Ammon's horn (tissue), 1 donor: Measurements from ENCODE around the gene SNX21.
"Not testable (repeated sequence)": the region's sequence is repeated elsewhere in the genome, so short reads cannot be mapped to it uniquely, and the experiment has no call there.

Source experiments
- DNase-seq: peaks from one replicate; pipeline ENCODE4 v3.0.0-alpha.2; 2016; ENCODE audit warnings: low spot score

The SNX21 gene

DNA sequence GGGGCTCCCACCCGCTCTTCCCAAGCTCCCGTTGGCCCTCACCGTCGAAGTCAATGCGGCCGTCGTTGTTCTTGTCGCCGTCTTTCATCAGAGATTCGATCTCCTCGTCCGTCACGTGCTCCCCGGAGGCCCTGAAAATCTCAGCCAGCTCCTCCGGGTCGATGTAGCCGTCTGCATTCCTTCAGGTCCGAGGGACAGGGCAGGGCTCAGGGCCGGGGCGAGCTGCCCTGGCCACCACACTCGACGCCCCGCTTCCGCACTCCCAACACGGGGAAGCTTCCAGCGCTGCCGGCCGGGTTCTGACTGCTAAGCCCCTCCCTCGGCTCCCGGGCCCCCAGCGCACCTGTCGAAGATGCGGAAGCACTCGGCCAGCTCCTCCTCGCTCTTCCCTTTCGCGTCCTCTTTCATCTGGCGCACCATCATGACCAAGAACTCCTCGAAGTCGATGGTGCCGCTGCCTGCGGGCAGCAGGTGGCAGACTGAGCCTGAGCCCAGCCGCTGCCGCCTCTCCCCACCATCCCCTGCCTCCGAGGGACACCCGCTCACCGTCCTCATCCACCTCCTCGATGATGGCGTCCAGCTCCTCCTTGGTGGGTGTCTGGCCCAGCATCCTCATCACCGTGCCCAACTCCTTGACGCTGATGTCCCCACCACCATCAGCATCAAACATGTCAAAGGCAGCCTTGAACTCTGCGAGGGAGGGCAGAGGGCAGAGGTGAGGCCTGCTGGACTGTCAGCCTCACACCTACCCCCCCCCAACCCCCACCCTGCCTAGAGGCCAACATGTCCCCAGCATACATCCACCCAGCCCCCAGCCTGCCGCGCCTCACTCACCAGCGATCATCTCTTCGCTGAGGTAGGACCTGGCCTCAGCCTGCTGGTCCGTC, 9.4 kb upstream of the SNX21 start:
- peak; percentile 35 for DNase-seq

DNA sequence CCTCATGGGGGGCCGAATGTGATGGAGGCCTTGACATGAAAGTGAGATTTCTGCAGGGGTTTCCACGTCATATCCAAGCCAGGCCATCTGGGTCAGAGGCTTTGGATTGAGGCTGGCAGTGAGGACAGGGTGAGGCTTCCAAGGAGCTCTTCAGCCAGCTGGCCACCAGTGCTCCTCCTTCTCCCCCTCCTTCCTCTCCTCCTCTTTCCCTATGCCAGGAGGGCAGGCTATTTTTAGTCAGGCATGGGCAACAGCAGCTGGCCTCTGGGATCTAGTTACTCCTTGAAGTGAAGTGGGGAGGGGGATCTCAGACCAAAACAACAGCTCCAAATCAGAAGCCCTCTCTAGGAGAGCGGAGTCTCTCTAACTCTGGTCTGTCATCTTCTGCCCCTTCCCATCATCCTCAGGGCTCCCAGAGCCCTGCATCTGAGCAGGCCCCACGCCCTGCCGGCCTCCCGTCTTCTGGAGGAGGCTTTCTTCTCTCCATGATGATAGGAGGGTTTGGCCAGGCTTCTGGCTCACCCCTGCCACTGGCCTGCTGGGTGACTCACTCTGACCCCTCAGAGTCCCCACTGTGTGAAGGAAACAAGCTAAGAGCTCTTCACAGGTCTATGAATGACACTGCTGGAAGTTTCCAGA, 7.1 kb upstream of the SNX21 start:
- no peak for DNase-seq

DNA sequence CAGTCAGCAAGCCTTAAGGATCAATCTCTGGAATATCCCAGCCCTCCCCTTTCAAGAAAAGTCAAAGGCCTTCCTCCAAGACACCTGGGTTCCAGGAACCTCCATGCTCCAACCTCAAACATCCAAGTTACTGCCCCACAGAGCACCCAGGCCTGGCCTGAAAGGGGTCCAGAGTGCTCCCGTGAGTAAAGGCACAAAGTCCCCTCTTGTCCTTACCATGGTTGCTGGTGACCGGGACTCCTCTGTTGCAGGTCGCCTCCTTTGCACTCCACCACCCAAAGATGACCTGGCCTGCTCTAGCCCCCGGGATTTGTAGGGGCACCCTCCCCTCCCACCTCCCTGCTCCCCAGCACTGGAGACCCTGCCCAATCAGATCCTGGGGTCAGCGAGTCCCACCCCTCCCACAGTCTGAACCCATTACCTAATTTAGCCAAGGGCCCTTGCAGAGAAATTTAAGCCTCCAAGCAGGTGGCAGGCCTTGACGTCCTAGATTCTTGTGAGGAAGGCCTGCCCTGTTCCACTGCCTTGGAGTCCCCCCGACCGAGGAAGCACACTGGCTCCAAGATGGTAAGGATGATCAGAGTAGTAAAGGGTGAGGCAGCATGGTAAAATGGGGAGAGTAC, 6.5 kb upstream of the SNX21 start, which contains the start of gene TNNC2:
Gene TNNC2, minus strand, starts transcription at position 283 of the 623 bp plus-strand sequence. Its CDS starts 64 bp downstream, at position 219.
- DNase-seq: no peak

DNA sequence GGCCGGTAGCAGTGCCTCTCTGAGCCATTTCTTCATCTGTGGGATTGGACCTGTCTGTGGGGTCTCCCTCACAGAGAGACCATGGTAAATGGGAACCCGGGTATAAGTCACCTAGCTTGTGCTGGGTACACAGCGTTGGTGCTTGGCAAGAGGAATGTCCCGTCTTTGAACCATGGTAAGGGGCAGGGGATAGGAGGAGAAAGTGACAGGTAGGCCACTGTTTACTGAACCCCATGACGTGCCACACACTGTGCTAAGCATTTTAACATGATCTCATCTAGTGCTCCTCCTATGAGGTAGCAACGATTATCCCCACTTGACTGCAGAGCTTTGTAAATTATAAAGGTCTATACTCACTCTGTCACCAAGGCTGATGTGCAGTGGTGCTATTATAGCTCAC, 5.9 kb upstream of the SNX21 start:
- no peak for DNase-seq

DNA sequence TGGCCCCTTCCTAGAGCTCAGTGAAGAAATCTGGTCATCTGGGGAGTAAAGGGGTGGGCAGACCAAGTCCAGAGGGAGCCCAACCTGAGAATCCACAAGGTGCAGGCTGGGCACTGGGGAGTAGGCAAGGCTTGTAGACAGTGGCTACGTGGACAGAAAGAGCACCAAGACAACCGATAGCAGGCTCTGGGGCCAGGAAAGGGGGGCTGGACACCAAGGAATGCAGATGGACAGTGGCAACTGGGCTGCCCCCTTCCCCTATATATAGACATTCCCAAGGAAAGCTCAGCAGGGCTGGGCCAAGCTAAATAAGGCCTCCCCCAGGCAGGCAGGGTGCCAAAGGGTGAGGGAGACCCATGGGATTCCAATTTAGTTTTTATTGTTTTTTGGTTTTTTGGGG, 5.0 kb upstream of the SNX21 start:
- no peak for DNase-seq

DNA sequence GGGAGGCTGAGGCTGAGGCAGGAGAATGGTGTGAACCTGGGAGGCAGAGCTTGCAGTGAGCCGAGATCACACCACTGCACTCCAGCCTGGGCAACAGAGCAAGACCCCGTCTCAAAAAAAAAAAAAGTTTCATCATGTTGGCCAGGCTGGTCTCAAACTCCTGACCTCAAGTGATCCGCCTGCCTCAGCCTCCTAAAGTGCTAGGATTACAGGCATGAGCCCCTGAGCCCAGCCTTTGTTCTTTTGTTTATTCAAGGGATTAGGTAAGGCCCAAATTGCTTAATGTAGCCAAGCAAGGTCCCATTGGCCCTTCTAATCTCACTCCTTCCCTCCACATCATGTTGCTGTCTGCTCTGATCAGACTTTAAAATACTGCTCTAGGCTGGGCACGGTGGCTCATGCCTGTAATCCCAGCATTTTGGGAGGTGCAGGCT, 3.9 kb upstream of the SNX21 start:
- DNase-seq: not testable (repeated sequence)

DNA sequence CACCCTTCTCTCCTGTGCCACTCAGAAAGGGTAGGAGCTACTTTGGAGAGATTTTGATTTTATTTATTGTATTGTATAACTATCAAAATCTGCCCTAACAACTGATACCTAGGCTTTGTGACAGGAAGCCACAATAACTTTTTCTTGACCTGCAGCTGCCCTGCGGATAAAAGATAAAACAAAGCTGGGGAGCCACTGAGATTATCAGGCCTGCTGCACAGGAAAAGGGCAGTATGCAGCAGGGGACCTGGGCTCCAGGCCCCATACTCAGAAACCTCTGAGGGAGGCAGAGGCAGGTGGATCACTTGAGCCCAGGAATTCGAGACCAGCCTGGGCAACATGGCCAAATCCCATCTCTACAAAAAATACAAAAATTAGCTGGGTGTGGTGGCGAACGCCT, 980 bp upstream of the SNX21 start:
- no peak for DNase-seq

DNA sequence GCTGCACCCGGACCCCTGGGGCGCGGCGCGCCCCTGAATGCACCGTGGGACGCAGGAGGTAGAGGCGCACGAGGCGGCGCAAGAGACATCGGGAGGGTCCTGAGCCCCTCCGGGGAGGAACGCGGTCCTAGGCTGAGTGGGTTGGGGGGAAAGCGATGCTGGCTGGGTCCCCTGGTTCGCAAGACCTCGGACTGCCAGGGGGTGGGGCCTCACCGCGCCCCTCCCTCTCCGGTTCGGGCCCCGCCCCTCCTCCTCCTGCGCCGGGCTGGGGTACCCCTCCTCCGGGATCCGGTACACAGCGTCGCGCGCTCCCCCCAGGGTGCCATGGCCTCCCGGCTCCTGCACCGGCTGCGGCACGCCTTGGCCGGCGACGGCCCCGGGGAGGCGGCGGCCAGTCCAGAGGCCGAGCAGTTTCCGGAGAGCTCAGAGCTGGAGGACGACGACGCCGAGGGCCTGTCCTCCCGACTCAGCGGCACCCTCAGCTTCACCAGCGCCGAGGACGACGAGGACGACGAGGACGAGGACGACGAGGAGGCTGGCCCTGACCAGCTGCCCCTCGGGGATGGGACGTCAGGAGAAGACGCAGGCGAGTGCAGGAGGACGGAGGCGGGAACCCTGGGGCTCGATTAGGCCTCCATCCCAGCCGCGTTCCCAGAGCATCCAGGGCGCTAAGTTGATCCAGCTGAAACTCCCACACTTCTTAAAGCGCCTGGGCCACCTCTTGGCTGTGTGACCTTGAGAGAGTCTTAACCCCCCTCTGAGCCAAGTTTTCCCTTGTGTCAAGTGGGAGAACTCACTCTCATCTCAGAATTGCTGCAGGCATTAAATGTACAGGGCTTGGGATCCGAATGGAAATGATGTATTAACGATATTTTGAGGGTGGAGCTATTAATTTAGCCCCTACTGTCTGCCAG, 541 bp downstream of the SNX21 start:
- peak; percentile 86 for DNase-seq

DNA sequence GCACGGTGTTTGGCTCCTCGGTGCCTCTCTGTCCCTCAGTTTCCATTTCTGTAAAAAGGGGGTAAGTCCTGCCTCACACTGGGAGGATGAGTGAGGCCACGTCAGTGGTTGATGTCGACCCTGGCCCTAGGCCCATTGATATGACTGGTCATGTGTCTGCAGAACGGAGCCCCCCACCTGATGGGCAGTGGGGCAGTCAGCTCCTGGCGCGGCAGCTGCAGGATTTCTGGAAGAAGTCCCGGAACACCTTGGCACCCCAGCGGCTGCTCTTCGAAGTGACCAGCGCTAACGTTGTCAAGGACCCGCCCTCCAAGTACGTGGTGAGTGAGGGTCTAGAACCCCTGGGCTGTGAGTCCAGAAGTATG, 1.2 kb downstream of the SNX21 start:
- peak; percentile 5 for DNase-seq

DNA sequence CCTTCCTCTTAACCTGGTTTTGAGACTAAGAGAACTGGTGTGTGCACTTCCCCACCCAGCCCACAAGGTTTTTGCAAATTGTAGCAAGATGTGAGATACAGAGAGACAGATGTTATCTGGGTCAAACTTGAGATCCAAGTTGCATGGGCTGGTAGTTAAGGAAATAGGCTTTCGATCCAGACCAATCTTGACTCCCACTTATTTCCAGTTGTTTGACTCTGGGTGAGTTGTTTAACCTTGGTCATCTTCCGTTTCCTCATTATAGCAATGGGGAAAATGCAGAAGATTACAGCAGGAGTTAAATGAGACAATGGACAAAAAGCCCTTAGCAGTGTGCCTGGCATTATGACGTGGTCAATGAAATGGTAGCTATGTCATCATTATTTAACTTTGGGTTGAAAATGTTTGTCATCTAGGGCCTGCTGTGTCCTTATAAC, 1.7 kb downstream of the SNX21 start:
- DNase-seq: no peak

DNA sequence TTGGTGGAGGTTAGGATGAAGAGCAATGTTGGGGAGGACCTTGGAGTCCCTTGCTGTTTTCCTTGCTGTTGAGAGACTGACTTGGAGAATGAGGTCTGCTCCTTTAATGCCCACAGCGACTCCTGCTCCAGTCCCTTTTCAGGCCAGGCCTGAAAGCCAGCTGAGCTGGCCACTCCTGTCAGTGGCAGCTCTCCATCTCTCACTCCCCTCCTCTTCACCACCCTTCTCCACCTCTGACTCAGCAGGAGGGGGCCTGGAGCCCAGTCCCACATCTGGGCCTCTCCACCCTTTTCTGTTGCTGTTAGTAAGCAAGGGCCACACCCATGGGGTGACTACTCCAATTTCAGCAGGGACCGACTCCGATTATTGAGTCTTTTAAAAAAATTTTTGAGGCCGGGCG, 2.2 kb downstream of the SNX21 start:
- peak; percentile 13 for DNase-seq

DNA sequence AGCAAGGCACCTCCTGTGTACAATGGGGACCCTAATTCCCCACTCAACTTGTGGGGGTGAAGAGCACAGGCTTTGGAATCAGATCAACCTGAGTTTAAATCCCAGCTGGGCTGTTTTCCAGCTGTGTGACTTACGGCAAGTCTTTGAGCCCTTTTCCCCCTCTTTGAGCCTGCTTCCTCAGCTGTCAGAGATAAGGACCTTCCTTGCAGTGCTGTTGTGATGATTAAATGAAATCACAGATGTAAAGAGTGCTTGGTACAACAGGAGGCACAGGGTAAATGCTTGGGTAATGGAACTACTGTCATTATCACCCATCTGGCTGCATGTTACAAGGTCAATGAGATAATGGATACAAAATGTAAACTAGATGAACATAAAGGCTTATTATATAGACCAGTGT, 3.2 kb downstream of the SNX21 start:
- no peak for DNase-seq

DNA sequence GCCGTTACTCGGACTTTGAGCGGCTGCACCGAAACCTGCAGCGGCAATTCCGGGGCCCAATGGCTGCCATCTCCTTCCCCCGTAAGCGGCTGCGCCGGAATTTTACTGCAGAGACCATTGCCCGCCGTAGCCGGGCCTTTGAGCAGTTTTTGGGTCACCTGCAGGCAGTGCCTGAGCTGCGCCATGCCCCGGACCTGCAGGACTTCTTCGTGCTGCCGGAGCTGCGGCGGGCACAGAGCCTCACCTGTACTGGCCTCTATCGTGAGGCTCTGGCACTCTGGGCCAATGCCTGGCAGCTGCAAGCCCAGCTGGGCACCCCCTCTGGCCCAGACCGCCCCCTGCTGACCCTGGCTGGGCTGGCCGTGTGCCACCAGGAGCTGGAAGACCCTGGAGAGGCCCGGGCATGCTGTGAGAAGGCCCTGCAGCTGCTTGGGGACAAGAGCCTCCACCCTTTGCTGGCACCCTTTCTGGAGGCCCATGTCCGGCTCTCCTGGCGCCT, 7.2 kb downstream of the SNX21 start:
- DNase-seq: no peak

DNA sequence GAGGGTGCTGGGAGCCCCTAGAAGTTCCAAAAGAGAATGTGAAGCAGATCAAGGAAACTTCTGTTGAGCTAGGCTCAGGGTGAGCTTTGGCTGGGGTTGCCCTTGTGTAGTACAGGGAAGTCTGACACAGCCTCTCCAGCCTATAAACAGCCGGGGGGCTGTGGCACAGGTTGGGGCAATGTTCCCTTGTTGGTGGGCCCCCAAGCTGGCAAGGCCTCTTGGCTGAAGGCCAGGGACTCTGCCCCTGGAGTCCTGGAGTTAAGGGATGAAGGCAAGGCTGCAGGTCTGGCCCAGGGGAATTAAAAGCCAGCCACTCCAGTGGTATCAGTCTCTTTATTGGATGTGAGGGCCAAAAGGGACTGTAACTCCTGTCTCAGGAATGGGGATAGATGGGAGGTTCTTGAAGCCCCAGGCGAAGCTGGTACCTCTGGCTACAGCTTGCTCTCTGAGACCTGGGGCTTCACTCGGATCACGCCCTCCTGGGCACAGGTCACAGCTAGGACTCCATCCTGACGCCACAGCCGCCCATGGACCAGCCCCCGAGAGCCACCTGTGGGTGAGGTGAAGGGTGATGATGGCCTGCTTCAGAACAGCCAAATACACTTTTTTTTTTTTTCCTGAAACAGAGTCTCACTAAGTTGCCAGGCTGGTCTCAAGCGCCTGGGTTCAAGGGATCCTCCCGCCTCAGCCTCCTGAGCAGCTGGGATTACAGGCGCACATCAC, 8.0 kb downstream of the SNX21 start:
- no peak for DNase-seq

DNA sequence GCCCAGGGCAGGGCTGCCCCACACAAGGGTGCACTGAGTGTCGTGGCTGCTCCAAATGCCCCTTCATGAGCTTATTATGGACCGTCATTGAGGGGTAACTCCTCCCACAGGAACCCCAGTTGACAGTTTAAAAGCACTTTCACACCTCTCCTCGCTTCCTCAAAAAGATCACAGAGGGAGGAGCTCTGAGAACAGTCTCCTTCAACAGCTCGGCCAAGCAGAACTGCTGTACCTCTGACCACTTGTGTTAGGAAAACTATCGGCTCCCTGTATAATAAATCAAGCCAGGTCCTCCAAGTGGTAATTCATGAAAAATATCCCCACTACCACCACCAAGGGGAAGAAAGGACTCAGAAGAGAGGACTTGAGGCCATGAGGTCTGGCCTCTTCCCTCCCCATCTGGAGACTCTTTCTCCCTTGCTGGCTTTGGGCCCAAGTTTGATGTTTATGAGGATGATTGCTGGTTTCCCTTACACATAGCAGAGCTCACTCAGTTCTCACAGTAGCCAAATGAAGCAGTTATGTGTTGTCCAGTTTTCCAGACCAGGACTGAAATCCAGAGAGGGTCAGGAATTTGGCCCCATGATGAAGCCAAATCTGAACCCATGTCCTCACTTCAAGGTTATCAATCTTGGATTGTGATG, 8.7 kb downstream of the SNX21 start:
- DNase-seq: no peak

DNA sequence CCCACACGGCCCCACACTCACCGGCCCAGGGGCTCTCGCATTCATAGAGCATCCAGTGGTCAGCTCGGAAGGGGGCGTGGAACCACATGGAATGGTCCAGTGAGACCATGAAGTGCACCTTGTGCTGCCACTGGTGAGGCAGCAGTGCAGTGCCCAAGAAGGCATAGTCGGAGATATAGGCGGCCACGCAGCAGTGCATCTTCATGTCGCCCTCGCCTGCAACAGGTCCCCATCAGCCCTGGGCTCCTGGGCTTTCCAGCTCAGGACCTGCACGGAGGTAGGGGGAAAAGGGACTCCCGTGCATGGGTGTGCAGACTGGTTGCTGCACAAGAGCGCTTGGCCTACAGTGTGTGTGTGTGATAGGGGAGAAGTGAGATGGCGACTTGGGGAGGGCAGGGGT, 9.9 kb downstream of the SNX21 start:
- no peak for DNase-seq

DNA sequence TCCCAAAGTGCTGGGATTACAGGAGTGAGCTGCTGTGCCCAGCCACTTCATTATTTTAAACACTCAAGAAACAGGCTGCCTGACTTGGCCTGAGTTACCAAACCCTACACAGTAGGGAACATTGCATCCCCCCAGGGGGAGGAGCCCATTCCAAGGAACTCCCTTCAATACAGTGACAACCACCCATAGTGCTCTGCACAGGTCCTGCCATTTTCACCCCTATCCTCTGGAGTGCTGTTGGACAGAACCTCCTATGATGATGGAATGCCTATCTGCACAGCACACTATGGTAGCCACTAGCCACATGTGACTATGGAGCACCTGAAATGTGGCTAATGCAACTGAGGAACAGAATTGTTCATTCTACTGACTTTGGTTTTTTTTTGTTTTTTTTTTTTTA, 11.9 kb downstream of the SNX21 start:
- no peak for DNase-seq

DNA sequence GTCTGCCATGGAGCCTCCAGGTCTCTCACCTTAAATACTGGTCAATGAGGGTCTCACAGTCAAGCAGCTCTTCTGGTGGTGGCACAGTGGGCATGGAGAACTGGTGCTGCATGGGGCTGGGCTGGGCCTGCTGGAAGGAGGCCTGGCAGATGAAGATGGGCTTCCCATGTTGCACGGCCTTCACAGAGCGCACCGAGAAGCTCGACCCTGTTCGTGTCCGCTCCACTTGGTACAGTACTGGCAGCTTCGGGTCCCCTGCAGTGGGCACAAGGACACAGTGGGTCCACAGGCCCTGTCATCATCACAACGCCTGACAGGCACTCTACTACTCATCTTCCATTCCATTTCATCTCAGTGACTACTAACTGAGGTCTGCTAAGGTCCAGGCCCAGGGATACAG, 14.8 kb downstream of the SNX21 start:
- no peak for DNase-seq

DNA sequence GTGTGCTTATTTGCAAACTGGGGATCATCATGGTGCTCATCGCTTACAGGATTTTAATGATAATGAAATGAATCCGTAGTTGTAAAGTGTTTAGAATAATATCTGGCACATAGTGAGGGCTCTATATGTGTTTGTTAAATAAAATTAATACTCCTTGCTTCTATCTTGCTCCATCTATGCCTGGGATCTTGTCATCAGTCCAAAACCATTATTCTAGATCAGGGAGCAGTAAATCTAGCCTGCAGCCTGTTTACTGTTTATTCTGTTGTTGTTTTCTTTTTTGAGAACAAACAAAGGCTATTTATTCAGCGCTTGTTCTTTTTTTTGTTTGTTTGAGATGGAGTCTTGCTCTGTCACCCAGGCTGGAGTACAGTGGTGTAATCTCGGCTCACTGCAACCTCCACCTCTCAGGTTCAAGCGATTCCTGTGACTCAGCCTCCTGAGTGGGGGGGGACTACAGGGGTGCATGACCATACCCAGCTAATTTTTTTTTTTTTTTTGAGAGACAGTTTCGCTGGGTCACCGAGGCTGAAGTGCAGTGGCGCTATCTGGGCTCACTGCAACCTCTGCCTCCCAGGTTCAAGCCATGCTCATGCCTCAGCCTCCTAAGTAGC, 15.5 kb downstream of the SNX21 start:
- no peak for DNase-seq

DNA sequence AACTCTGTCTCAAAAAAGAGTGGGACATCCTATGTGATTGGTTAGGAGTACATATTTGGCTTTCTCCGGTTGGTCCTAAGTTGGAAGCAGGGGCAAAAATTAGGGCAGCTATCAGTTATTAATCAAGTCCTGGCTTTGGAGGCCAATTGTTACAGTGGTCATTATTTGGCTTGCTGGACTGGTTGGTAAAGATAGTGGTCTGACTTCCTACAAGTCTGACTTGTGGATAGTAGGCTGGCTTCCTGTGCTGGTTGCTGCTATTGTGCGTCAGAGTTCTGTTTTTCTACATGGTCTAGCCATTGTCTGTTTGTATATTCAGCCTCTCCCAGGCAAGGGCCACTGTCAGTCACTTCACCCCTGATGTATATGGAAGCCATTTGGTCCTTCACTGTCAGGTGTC, 16.6 kb downstream of the SNX21 start:
- no peak for DNase-seq
